ENCODE data around the gene DNAAF5. TPM values are rescaled to one million over a fixed set of nuclear protein-coding genes. Genes with fewer than 3 reads are reported as not detected.

DNAAF5 gene
- total RNA-seq, 6 experiments from 2014 or later: 9.5 to 22.8 (median 10.5) TPM

- TF ChIP-seq, protein P1, sequence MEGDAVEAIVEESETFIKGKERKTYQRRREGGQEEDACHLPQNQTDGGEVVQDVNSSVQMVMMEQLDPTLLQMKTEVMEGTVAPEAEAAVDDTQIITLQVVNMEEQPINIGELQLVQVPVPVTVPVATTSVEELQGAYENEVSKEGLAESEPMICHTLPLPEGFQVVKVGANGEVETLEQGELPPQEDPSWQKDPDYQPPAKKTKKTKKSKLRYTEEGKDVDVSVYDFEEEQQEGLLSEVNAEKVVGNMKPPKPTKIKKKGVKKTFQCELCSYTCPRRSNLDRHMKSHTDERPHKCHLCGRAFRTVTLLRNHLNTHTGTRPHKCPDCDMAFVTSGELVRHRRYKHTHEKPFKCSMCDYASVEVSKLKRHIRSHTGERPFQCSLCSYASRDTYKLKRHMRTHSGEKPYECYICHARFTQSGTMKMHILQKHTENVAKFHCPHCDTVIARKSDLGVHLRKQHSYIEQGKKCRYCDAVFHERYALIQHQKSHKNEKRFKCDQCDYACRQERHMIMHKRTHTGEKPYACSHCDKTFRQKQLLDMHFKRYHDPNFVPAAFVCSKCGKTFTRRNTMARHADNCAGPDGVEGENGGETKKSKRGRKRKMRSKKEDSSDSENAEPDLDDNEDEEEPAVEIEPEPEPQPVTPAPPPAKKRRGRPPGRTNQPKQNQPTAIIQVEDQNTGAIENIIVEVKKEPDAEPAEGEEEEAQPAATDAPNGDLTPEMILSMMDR (IDR thresholded peaks at IDR 0.05): no peak
- TF ChIP-seq POLR2A (IDR thresholded peaks at IDR 0.05): no peak
- ATAC-seq: peak in 1 of 4 donors; percentile 9
- WGBS (ENCODE audit: insufficient coverage, low coverage, low lambda C conversion rate, missing lambda C conversion rate): no CpG with 5 or more reads among the region's 11 CpGs
- DNase-seq: peak in 1 of 3 donors; percentile 31
- no peak overlapping the region for H3K27ac ChIP-seq
- H3K27me3 ChIP-seq: no peaks in the 10 kb centered on the region
- no peak overlapping the region for H3K4me3 ChIP-seq
- no peaks in the 10 kb centered on the region for H3K36me3 ChIP-seq
- H3K4me1 ChIP-seq: no peaks in the 10 kb centered on the region
- peaks cover 0 to 9% (median 2%) of the 10 kb centered on the region in 4 donors for H3K9me3 ChIP-seq
- intact Hi-C loops (cut with DNase I): no loop called here
Observed at GRCh38 chr7:682810-683209, 43.7 kb upstream of the DNAAF5 start.

- DNase-seq: peak in 1 of 3 donors; percentile 35
- H3K4me3 ChIP-seq: no peak overlapping the region
- ATAC-seq: peak in 1 of 4 donors; percentile 25
- H3K27me3 ChIP-seq: no peaks in the 10 kb centered on the region
- TF ChIP-seq, protein P1 (IDR thresholded peaks at IDR 0.05): no peak
- H3K9me3 ChIP-seq: peaks cover 0 to 10% (median 2%) of the 10 kb centered on the region in 4 donors
- no peaks in the 10 kb centered on the region for H3K4me1 ChIP-seq
- no peak overlapping the region for H3K27ac ChIP-seq
- intact Hi-C loops (cut with DNase I): no loop called here
- 93% methylated on average over 2 of the region's 19 CpGs for WGBS (ENCODE audit: insufficient coverage, low coverage, low lambda C conversion rate, missing lambda C conversion rate)
- no peaks in the 10 kb centered on the region for H3K36me3 ChIP-seq
Observed at GRCh38 chr7:683526-684205, 42.8 kb upstream of the DNAAF5 start.

DNA sequence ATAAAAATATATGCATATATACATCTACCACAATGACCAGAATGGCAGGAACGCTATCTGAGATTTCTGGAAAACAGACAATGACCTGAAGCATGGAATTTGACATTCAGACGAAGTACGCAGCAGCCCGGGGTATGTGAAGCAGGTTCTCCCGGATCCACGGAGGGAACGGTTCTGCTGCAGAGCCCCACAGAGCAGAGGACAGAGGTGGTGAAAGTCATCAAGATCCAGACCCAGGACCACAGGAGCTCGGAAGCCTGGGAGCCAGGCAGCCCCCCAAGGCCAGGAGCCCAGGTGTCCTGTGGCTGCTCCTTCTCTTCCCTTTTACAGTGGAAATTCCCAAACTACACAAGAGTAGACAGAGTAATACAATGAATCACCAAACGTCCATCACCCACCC is 42.1 kb upstream of the DNAAF5 start:
- ATAC-seq (no peak), DNase-seq (peak in 1 of 3 donors; percentile 11)
- Histone ChIP-seq H3K27me3 (no peaks in the 10 kb centered on the region), H3K36me3 (no peaks in the 10 kb centered on the region), H3K4me3 (no peak overlapping the region), H3K27ac (no peak overlapping the region), H3K4me1 (no peaks in the 10 kb centered on the region), H3K9me3 (peaks cover 0 to 14% (median 2%) of the 10 kb centered on the region in 4 donors)
- intact Hi-C loops (cut with DNase I): no loop called here
- 83% methylated on average over 5 of the region's 9 CpGs for WGBS (ENCODE audit: insufficient coverage, low coverage, low lambda C conversion rate, missing lambda C conversion rate)
- no peak for TF ChIP-seq POLR2A (IDR thresholded peaks at IDR 0.05)
- TF ChIP-seq, protein P1 (IDR thresholded peaks at IDR 0.05): no peak

DNA sequence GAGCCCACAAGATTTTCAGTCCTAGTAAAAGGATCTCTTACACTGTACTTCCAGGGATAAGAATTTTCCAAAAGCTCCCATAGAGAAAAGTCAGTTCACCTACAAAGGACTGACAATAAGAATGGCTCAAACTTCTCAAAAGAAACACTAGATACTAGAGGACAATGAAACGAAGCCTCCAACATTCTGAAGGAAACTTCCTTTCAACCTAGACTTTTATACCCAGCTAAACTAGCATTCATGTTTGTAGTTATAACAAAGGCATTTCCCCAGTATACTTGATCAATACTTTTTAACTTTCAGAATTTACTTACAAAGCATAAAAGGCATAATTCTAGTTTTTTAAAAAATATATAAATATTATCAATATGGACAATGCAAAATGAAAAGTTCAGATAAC is 41.0 kb upstream of the DNAAF5 start:
- Histone ChIP-seq H3K4me3 (no peak overlapping the region), H3K4me1 (no peaks in the 10 kb centered on the region), H3K27me3 (no peaks in the 10 kb centered on the region), H3K27ac (no peak overlapping the region), H3K9me3 (peaks cover 0 to 14% (median 2%) of the 10 kb centered on the region in 4 donors), H3K36me3 (no peaks in the 10 kb centered on the region)
- intact Hi-C loops (cut with DNase I): no loop called here
- 100% methylated on average over 1 of the region's 1 CpG for WGBS (ENCODE audit: insufficient coverage, low coverage, low lambda C conversion rate, missing lambda C conversion rate)
- DNase-seq (no peak), ATAC-seq (no peak)
- TF ChIP-seq, protein P1 (IDR thresholded peaks at IDR 0.05): no peak
- no peak for TF ChIP-seq POLR2A (IDR thresholded peaks at IDR 0.05)
